Inferior parietal cortex (tissue), 1 donor: ENCODE results near the gene CNDP2.
"Not testable (repeated sequence)": the region's sequence is repeated elsewhere in the genome, so short reads cannot be mapped to it uniquely, and the experiment has no call there.

ENCODE experiments used
- DNase-seq: peaks from one replicate; pipeline ENCODE4 v3.0.0-alpha.2; 2016; ENCODE audit errors: extremely low spot score

Gene CNDP2

DNA sequence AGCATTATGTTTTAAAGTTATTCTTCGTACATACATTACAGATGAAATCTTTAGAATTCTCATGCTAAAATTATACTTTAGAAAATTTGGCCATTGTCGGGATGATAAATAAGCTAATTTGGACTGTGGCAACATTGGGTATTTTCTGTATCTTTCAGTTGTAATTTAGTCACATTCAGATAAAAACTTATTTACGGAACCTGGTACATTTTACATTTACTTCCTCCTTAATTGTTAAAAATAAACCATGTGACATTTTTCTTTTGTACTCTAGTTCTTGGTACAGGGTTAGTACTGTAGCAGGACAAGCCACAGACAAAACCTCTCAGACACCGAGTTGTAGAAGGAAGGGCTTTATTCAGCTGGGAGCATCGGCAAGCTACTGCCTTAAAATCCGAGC, 4.2 kb downstream of the CNDP2 start:
- no peak for DNase-seq

DNA sequence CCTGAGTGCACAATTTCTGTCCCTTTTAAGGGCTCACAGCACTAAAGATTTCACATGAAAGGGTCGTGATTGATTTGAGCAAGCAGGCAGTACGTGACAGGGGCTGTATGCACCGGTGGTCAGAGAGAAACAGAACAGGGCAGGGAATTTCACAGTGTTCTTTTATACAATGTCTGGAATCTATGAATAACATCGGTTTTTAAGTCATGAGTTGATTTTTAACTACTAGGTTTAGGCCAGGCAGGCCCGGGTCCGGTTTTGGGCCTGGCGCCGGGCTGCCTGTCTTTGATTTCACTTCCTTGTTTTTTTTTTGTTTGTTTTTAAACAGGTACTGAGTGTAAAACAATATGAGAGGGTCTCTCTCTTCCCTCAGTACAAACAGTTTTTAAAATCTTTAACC, 4.6 kb downstream of the CNDP2 start:
- DNase-seq, result not testable (repeated sequence)

DNA sequence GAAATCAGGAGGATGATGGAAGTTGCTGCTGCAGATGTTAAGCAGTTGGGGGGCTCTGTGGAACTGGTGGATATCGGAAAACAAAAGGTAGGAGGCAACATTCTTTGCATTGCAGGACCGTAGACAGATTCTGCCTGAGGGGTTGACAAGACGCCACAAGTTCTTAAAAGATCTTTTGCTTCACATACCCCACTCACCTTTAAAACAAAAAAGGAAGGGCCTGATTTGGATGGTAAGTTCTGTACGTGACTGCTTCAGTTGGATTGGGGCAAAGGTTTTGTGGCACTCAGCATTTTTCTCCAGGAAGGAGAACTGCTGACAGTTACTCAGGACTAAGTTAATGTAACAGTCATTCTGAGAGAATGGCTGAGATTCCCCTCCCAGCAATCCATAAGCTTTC, 5.2 kb downstream of the CNDP2 start:
- DNase-seq, result no peak

DNA sequence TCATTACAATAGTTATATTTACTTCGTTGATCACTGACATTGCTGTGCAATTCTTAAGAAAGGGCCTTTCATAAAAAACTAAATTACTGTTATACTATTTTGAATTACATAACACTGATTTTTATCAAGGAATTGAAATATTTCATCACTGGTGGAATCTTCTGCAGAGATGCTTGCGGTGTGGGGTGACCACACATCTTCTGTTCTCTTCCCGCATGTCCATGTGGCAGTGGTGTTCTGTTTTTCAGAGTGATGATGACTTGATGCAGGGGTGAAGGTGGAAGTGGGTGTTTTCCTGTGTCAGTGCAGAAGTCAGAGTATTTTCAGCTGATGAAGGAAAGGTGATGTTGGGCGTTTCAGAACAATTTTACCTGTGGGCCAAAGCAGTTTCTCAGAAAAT, 7.0 kb downstream of the CNDP2 start:
- no peak for DNase-seq

DNA sequence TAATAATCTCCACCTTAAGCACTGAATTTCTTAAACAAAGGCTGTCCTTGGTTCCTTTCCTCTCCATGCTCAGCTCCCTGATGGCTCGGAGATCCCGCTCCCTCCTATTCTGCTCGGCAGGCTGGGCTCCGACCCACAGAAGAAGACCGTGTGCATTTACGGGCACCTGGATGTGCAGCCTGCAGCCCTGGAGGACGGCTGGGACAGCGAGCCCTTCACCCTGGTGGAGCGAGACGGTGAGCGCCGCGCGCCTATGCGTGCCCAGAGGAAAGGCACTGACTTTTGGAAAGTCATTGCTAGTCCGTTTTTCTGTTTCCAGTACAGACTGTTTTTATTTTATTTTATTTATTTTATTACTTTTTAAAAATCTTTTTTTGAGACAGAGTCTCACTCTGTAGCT, 9.6 kb downstream of the CNDP2 start:
- DNase-seq, result no peak

DNA sequence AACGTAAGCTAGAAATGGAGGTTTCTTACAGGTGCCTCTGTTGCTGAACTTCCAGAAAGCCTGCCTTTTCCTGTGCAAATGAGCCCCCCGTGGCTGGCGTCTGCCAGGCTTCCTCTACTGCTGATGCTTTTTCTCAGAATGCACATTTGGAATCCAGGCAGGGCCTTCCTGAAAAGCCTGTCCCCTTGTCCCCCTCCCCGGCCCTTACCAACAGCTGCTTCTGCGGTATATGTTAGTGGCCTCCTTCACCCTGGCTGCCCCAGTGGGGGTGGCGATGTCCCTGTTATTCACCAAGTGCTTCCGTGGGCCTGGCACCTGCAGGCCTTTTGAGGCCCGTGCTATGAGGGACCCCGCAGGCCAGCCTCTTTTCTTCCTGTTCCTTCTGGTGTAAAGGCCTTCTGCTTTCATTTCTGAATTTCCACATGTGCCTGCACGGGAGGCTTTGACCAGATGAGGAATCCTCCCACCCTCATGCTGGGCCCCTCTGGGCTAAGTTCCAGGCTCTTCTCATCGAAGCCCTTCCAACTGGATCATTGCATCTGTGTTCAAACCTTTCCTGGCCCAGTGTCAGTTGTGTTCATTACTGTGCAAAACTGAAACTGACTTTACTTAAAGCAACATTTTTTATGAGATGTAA, 10.4 kb downstream of the CNDP2 start:
- DNase-seq, result no peak

DNA sequence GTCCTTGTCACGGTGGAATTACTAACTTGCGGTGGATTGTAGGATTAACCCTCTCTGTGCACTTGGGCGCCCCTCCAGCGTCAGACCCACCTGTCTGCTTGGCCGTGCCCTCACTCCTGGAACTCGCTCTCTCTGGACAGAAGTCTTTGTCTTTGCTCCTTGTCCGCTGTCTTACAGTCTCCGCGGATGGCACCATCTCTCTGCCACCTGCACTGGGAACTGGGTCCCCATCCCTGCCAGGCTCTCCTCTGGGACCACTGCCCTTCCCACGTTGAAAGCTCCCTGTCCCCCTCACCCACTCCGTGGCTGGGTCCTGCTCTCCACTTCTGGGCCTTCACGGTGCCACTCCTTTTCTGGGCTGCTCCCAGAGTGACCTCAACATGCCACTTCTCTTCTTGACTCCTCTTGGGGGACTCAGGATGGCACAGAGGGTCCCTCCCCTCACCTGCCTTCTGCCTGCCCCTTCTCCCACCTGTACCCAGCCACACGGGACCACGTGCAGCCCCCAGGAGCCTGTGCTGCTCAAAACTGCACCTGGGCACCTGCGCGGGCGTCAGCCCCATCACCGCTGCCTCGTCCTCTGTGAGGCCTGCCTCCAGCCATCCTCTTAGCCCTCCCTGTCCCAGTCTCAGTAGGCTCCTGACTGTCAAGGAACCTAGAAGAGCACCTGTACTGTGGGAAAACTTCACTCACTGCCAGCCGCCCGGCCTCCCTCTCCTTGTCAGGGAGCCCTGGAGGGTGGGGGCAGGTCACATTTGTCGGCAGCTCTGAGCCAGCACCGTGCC, 11.1 kb downstream of the CNDP2 start:
- no peak for DNase-seq

DNA sequence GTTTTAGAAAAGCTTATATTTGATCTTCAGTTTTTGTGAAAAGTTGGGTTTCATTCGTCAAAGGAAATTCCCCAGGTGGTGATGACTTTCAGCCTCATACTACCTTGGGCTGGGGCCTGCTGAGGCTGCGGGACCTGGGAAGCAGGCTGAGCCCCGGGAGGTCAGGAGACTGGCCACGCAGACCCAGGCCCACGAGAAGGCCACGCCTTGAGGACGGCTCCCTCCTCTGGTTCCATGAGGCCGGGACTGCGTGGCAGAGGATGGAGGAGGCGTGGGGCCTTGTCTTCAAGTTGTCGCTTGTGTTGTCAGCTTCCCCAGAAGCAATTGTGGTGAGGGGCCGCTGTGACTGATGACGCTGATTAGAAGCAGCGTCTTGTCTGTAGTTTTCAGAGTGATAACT, 11.8 kb downstream of the CNDP2 start:
- no peak for DNase-seq

DNA sequence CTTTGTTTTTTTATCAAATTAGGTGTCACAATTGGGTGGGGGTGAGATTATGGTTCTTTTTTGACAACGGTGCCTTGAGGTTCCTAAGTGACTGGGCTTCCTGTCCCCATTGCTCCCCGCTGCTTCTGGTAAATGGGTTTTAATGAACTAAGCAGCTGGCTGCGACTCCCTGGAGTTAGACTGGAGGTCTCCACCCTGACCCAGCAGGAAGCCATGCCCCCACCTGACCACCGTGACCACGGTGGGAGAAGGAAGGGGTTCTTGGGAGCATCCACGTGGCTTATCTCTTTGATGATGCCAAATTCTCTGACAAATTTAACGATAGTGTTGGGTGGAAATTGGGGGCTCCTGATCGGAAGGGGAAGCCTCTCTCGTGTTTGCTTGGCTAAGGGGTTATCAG, 12.2 kb downstream of the CNDP2 start:
- DNase-seq, result no peak

DNA sequence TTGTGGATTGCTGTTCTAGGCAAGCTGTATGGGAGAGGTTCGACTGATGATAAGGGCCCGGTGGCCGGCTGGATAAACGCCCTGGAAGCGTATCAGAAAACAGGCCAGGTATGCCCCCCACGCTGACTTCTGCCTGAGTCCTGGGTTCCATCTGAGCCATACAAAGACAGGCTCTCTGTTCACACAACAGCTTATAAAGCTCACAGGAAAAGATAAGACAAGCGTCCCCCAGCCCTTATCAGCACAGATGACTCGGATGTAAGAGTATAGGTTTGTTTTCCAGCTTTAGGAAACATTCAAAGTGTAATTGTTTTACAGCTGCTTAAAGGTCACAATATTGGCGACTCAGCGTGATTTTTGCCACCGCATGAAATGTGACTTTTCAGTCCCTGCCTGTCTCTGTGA, 12.7 kb downstream of the CNDP2 start:
- DNase-seq, result no peak

DNA sequence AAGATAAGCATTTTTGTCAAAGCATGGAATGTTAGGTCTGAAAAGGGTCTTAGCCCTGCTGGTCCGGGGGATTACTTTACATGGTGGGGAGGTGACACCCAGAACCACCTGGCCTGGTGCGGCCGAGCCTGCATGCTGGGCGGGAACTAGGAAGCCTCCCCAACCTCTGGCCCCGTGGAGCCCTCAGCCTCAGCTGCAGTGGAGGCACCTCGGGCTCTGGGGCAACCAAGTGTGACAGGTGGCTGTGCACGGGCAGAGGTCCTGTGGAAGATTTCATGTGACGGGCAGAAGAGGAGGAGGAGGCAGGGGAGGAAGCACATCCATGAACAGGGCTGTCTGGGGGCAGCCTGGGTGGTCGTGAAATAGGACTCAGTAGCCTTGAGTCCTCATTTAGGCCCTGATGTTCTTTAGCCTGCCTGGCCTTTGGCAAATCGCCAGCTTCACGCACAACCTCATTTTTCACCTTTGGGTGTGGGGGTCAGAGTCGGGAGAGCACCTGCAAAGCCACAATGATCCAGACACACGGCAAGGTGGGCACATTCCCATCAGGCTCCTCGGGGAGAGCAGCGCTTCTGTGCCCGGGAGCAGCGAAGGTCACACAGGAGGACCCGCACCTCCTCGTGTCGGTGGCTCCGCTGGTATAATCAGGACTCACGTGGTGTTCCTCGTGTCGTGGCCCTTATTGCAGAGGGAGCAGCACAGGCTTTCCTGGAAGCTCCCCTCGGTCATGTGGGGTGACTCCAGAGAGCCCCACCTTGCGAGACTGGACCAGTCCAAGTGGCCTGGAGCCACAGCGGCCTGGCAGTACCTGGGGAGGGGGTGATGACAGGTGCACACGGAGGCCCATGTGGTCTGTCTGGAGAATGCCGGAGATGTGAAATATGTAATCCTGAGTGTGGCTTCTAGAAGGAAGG, 13.9 kb downstream of the CNDP2 start:
- no peak for DNase-seq

DNA sequence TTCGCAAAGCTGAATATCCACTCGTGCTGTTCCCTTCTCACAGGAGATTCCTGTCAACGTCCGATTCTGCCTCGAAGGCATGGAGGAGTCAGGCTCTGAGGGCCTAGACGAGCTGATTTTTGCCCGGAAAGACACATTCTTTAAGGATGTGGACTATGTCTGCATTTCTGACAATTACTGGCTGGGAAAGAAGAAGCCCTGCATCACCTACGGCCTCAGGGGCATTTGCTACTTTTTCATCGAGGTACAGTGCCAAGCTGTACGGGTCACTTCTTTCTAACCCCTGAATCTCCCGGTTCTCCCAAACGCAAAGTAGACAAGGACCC, 14.6 kb downstream of the CNDP2 start:
- DNase-seq, result no peak

DNA sequence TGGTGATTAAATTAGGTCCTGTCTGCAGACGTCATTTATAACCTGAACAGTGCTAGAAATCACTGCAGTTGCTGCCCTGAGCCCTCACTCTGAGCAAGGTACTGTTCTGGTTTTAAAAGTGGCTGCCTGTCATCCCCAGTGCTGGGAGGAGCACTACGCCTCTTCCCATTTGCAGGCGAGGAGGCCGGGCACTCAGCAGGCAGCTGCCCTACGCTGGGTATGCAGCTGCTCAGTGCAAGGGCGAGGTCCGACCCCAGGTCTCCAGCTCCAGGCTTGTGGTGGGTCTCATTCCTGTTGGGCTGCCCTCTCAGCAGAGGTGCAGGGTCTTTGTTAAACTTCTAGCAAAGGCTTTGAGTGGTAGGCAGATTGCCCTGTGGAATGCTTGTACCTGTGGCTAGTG, 15.7 kb downstream of the CNDP2 start:
- DNase-seq, result peak; percentile 29

DNA sequence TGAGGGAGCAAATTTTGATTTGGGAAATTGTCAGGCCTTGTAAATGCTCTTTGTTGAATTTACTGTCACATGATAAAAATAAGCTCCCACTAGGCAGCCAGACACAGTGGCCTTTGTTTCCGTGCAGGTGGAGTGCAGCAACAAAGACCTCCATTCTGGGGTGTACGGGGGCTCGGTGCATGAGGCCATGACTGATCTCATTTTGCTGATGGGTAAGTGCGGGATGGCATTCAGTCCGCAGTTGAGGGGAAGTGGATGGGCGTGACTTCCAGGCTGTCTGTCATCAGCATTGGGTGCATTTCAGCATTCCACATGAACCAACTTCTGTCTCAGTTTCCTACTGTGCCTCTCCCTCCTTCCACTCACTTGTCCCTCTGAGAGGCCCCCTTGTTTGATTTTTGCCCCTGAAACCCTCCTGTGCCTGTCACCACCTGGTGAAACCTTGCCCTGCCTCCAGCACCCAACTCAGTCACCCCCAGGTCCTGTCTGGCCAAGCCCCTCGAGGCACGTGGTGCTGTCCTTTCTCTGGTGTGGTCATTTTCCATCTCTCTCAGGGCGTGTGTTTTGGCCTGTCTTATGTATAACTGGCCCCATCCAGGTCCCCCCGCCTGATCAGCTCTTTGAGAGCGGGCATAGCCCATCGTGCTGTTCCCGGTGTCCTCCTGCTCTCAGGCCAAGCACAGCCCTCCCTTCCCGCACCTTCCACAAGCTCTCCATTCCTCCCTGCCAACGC, 16.3 kb downstream of the CNDP2 start:
- DNase-seq, result peak; percentile 83

DNA sequence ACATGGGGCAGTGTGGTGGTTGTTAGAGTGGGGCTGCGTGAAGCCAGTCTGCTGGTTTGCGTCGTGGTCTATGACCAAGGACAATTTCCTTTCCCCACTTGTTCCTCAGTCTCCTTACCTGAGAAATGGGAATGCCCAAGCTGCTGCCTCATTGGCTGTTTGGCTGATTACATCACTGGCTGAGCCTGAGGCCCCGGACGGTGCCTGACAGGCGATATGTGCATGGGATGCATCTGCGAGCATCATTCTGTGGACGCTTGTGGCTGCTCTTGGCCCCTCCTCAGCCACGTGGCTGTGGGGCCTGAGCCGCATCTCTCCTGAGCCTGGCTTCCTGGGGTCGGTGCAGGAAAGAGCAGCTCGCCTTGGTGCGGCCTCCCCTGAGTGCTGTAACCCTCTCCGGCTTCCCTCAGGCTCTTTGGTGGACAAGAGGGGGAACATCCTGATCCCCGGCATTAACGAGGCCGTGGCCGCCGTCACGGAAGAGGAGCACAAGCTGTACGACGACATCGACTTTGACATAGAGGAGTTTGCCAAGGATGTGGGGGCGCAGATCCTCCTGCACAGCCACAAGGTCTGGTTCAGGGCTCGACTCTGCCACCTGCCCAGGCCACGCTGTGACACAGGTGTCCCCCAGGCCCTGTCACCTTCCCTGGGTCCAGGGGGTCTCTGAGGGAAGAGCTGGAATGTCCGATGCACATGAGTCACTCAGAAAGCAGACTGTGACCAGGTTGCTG, 17.2 kb downstream of the CNDP2 start:
- DNase-seq, result no peak

DNA sequence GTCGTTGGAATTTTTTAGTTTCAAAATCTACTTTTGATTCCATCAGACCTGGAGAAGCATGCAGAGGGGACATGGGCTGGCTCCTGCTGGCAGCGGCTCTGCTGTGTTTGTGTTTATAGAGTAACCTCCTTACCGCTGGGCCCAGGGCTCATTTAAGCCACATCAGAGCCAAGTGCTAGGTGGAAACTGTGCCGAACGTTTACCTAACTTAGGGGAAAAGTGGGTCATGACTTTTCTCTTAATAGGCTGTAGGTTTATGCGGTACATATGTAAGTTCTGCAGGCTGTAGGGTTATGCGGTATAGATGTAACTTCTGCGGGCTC, 17.7 kb downstream of the CNDP2 start:
- no peak for DNase-seq

DNA sequence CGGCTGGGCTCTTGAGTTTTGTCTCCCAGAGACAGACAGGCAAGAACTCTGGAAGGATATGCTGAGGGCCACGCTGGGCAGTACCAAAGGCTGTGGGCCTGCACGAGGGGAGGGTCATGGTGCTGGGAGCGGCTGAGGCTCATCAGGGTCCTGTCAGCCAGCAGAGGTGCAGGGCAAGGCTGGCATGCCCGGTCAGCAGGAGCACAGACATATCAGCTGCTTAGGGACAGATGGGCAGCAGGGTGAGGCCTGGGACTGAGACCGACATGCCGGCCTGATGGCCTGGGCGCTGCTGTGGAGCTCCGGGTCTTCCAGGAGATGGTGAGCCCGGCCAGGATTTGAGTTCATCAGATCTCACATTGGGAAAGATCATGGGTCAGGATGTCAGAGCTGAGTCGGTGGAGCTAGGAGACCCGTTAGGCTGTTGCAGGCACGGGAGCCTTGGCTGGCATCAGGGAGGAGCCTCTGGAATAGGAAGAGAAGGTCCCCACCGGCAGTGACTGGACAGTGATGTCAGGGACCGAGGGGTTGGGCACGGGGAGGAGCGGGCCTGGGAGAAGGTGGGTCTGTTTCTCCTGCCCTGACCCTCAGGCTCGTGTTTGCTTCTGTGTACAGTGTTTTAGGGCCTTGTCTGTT, 18.8 kb downstream of the CNDP2 start:
- DNase-seq, result no peak

DNA sequence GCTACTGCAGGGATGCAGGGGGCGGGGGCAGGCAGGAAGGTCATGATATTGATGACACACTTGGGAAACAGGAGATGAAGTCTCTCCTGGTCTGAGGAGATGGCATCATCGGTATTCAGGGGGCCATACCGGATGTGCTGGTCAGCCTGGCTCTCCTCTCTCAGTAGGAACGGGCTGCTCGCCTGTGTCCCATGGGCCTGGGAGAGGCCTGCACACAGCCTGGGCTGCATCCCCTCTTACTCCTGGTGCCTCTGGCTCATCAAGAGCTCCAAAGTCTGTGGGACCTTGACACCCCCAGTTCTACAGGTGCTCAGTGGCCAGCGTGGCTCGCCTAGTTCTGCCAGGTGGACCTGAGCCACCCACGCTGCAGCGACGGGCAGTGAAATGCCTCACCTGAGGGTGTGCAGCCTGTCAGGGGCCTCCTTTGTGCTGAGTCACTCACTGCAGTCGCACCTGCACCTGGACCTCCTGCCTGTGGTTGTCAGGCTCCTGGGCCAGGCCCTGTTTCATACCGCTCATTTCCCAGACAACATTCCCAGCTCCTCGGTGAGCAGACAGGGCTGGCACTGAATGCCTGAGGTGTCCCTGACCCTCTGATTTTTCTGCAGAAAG, 19.6 kb downstream of the CNDP2 start:
- DNase-seq, result no peak

DNA sequence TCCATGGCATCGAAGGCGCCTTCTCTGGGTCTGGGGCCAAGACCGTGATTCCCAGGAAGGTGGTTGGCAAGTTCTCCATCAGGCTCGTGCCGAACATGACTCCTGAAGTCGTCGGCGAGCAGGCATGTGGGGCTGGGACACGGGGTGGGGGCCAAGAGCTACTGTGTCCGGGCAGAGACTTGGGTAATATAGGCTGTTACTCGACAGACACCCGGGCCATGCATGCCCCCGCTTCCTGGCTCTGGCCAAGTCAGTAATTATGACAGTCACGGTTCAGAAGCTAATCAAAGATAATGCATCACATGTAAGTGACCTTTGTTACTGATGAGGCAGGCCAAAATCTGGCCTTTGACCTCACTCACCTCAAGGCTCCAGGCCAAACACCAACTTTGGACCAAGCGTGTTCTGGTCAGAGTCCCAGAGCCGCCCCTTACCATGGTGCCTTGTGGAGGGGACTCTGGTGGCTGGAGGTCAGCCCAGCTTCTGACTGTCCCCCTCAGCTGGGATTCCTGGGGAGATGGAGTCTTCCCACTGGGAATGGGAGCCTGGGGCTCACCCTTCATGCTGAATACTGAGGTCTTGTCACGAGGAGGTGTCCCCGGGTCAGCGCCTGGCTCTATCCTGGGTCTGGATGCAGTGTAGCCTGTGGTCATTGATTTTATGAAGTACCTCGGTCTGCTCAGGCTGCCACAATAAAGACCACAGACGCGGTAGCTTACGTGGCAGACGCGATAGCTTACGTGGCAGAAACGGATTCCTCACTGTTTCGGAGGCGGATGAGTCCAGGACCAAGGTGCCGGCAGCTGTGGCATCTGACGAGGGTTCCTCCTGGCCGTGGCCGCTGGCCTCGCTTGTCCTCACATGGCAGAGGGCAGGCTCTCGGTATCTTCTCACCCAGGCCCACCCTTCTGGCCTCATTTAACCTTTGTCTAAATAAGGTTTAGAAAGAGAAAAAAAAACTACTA, 20.4 kb downstream of the CNDP2 start:
- no peak for DNase-seq
